Activated CD8-positive, alpha-beta memory T cell treated with anti-CD3 and anti-CD28 coated beads, Interleukin-2, amount 50 U/mL, for 48 hours (primary cell): ENCODE measurements around the gene TEC.

Experiments used
- DNase-seq: peaks from one replicate; pipeline ENCODE4 v3.0.0-alpha.2; 2020

Gene TEC

DNA sequence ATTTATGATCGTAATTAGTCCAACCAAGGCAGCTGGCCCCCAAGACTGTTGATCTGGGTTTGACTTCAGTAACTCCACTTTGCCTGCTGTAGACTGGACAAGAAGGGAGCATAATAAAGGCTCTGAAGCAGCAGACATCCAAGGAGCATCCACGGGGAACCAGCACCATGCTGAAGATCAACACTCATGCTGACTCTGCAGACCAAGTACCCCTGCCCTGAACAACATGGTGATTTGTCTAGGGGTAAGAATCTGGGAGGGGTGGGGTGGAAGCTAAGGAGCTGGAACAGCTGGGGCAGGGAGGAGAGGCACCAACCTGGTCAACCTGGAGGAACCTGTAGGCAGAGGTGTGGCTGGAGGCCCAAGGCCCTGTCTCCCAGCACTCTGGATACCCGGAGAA, 2.1 kb downstream of the TEC start:
- no peak for DNase-seq

DNA sequence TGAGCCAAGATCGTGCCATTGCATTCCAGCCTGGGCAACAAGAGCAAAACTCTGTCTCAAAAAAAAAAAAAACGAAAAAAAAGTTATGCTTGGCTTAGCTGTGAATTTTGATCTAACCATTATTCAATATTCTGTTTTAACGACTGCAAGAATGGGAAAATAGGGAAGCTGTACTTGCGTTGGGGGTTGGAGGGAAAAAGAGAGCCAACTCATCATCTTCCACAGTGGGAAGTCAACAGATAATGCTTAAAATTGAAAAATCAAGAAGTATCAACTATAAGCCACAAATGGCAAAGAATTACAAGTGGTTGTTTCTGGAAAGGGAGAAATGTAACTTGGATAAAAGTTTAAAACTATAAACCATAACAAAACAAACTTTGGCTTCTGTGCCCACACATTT, 2.9 kb downstream of the TEC start:
- no peak for DNase-seq

DNA sequence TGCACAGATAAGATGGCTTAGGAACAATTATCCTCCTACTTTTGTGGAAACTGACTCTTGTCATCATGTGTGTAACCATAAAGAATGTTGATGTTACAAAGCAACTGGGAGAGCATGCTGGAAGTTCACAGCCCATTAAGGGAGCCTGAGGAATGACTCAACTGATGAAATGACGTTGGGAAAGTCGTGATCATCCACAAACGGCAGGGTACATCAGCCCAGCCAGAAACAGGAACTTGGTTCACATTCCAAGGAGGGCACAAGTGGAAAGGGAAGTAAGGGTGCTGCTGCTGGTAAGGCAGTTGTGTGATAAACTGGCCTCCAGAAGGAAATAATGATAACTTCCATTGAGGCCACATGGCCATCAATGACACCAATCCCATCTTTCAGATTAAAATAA, 6.7 kb downstream of the TEC start:
- DNase-seq: no peak

DNA sequence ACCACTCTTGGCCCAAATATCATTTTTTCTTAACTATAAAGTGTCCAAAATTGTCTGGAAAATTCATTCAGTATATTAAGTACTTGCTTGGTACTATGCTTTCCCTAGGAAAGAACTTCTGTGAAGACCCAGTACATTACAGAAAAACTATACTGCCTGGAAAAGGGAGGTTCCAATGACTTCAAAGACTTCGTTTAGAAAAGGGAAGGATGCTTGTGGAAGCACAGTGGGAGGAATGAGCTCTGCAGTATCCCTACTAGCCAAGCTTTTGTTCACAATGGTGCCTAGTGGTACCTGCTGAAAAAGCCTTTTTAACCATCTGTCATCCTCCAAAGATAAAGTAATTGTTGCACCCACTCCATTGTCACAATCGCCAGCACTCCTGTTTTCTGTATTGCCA, 7.2 kb downstream of the TEC start:
- DNase-seq: no peak

DNA sequence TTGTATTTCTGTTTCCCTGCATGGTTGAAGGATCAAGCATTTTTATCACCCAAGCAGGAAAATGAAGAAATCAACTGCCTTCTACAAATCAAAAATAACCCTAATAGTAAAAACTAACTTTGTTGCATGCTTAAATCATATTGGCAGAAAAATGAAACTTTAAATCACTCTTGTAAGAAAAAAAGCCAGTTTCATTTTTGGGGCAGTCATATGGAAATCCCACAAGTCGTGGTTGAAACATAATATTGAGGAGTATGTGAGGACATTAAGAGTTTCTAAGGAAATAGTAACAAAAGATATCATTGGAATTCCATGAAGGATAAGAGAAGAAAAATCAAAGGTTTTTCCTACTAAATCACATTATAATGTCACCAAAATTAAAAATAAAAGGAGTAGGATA, 8.4 kb downstream of the TEC start:
- no peak for DNase-seq

DNA sequence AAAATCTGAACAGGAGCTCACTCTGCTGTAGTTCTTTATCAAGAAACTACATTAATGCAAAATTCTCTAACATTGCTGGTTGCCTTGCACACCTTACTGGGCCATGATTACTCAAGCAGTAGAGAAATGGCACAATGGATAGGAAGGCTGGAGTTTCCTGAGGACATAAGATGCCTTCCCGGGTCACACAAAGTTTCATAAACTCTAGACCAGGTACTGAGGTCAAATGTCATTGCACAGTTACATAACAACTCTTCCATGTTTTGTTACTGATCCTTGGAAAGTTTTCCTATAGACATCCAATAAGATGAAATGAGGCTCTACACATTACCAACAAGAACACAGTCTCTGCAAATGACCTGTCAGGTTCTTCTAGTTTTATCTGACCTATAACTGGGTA, 9.9 kb downstream of the TEC start:
- DNase-seq: no peak

DNA sequence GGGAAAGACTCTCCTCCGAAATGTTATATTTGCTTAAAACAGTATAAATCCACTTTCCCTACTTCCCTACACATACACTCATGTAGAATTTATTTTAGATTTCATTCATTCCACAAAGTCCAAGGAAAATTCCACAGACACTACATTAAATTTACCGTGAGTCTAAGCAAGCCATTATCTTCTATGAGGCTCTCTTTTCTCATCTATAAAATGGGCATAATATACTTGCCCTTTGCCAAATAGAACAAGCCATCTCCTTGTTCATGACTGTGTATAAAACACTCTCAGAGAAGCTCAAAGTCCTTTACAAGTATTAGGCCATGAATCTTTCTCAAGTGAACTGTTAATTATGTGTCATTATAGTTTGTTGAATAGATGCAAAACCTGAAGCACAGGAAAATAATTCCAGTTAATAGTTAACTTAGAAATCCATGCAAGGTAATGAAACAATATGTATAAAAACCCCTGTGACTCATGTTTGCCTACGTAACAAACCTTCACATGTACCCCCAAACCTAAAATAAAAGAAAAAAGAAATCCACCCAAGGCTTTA, 10.7 kb downstream of the TEC start:
- DNase-seq: no peak

DNA sequence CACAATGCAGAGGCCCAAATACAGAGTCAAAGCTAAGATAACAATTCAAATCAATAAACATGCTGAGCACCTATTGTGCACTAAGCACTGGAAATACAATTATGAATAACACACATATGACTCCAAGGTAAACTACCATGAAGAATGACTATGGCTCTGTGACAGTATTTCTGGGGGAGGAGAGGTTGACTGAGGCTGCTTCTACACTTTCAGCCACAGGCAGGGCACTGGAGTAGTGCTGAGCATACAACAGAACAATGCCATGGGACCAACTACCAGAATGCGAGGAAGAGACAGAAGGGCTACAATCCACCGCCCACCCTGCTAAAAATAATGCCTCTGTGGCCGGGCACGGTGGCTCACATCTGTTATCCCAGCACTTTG, 13.7 kb downstream of the TEC start:
- DNase-seq: no peak

DNA sequence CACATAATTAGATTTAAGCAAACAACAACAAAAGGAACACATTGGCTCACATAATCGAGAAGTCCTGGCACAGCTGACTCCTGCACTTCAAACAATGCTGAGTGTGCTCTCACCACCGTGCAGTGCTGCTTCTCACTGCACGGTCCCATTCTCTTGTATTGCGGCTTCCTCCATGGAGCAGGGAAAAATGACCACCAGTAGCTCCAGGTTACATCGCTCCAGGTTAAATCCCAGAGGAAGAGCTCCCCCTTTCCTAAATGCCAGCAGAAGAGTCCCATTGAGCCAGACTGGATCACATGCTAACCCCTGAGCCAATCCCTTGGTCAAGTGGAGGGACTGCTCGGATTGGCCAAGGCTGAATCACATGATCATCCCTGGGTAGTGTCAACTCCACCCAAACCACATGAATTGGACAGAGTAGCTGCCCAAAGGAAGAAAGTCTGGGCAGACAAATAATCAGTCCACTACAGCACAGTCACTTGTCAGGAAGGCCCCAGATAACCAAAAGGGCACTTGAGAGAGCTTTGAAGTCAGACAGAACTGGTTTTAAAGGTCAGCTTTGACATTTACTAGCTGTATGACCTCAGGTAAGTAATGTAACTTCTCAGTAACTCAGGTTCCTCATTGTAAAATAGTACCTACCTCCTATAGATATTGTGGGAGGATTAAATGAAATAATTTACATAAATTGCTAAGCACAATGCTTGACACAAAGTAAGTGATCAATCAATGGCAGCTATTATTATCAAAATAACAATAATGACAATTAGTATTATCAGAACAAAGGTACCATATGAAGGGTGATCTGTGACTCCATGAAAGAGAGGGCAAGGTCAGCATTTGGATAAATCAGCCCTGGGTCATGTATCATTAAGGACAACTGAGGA, 14.3 kb downstream of the TEC start:
- no peak for DNase-seq

DNA sequence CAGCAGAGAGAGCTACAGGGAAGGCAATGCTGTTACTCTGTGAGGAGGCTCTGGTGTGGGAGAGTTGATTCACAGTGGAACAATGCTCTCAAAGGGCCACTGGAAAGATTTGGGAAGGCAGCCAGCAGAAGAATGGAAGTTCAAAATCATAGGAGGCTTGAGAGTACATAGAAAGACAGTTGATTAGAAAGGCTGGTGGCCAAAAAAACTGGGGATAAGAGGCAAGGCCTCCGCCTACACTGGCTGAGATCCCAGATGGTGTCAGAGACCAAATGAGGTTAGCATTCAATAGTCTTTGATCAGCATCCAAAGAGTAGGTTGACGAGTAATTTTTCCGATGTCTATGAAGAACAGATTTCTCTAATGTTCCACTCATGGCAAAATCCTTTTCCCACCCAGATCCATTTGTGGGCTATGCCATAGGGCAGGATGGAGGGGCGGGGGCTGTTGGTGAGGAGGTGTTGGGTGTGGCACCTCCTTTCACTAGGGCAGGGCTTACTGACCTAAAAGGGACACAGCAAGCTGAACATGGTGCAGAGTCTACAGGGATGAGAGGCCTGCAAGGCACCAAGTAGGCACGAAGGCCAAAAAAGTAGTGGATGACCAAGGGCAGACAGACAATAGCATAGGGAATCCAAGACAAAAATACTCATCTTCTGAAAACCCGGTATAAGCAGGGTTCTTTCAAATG, 15.1 kb downstream of the TEC start:
- DNase-seq: no peak

DNA sequence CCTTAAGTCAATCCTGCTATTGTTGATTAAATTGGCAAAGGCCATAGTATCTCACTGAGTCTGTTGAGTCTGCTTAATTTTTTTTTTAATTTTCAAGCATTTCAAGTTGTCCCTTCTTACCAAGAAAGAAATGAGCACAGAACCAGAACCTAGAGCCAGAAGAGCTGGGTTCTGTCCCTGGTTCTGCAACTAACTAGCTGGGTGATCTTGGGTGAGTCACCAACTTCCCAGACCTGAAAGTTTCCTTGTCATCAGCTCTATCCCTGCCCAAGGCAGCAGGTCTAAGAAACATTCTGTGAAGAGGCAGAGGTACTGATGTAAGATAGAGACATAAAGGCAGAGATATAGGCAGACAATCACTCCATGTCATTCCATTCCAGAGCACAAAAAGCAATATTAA, 17.3 kb downstream of the TEC start:
- no peak for DNase-seq

DNA sequence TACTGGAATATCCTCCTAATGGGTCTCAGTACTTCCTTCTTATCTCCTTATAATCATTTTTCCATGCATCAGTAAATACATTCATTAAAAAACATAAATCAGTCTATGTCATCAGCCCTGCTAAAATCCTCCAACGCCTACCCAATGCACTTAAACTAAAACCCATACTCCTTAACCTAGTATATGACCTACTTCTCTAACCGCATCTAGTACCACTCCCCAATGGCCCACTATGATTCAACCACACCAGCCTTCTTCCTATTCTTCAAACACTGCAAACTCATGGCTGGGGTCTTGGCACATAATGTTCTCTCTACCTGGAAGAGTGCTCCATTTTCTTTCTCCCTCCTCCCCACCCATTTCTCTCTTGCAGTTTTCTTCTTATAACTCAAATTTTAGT, 18.7 kb downstream of the TEC start:
- no peak for DNase-seq

DNA sequence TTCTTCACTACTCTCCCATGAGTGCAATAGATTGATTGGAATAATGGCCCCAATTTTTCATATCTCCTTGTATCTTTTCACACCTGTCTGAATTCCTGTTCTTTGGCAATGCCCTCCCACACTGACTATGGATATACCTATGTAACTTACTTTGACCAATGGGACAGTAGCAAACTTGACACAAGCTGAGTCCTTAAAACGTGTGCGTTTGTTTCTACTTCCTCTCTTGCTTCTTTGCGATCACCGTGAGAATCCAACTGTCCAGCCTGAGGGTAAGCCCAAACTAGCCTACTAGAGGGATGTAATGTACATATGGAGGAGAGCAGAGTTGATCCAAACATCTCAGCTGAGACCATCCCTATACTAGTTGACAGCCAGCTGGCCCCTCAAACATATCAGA, 19.3 kb downstream of the TEC start:
- DNase-seq: no peak

DNA sequence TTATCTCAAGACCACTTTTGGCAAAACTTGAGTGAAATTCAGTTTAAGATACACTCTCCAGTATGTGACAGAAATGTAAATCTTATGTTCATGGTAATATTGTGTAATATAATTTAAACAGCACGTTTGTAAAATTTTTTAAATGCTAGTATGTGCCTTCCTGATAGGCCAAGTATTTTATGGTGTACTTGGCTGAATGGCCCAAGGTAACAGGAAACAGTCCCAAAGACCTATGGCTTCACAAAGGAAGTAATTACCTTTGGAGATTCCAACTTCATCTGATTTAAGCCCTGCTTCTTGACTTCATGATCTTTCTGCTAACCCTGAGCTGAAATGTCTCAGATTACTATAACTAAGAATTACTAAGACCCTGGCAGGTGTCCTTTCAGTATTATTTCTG, 20.3 kb downstream of the TEC start:
- no peak for DNase-seq

DNA sequence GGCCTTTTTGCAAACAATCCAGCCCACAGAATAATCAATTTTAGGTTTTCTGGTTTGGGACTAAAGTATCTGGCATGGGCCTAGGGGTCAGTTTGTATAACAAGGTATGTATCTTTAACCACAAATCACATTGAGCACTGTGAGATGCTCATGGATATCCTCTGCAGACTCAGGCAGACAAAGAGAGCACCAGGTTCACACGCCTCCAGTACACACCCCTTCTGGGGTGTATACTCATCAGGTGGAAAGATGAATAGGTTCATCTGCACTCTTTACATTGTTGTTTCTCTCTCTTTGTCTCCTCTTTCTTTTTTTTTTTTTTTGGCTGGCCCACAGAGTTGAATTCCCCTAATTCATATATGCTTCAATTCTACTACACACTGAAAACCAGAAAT, 21.1 kb downstream of the TEC start:
- DNase-seq: no peak

DNA sequence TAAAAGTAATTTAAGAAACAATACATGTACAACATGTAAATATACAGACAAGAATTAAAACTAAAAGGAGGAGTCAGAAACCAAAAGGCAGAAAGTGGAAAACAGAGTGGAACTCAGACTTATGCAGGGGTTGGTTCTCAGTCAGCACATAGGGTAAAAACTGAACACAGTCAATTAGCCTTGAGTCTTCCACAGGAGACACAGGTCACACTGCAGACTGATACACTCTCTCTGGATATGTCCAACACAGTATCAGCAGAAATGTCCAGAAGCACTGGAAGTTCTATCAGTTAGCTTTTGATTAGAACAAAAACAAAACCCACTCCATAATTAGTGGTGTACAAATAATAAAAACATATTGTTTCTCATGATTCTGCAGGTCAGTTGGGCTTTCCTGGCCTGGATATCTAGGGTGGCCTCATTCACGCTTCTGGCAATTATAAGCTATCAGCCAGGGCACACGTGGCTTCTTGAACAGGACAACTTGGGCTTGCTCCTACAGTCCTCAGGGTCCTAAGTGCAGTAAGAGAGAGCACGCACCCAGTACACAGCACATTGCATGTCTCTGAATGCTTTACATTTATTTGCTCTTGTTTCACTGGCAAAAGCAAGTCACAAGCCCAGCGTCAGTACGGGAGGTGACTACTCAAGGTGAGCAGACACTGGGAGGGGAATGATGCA, 21.6 kb downstream of the TEC start:
- DNase-seq: no peak

DNA sequence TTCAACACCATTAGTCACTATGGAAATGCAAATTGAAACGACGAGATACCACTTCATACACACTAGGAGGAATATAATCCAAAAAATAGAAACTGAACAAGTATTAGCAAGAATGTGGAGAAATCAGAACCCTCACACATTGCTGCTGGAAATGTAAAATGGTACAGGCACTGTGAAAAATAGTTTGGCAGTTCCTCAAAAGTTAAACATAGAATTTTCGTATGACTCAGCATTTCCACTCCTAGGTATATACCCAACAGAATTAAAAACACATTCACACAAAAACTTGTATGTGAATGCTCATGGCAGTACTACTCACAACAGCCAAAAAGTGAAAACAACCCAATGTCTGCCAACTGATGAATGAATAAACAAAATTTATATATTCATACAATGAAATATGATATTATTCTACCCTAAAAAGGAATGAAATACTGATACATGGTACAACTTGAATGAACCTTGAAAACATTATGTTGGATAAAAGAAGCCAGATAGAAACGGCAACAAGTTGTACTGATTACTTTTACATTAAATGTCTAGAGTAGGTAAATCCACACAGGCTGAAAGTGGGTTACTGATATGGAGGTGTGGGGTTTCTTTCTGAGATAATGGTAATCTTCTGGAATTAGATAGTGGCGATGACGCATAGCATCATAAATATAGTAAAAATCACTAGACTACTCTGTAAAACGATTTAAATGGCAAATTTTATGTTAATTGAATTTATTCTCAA, 22.3 kb downstream of the TEC start:
- DNase-seq: no peak

DNA sequence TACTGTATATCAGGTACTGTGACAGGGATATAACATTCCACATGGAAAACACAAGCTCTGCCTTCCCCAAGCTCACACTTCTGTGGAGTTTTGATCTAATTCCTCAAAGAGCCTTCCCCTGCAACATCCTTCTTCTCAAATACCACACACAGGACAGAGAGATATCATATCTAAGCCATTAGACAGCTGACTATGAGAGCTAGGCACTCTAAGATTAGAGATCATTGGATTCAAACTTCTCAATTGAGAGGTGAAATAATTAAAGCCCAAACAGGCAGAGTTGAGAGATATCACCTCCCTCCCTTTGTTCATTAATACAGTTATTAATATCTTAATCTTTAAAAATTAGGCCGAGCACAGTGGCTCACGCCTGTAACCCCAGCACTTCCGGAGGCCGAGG, 25.0 kb downstream of the TEC start:
- no peak for DNase-seq

DNA sequence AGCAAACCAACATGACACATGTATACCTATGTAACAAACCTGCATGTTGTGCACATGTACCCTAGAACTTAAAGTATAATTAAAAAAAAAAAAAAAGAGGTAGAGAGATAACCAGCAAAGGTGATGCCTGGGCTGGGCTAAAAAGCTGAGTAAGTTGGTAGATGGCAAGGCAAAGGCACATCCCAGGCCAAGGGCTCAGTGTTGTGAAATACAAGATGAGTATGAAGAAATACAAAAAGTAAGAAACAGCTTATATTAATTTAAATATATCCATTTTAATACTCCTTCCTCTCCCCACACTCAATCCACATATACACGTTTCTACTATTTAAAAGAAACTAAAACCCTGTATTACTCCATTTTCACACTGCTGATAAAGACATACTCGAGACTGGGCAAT, 25.8 kb downstream of the TEC start:
- no peak for DNase-seq

DNA sequence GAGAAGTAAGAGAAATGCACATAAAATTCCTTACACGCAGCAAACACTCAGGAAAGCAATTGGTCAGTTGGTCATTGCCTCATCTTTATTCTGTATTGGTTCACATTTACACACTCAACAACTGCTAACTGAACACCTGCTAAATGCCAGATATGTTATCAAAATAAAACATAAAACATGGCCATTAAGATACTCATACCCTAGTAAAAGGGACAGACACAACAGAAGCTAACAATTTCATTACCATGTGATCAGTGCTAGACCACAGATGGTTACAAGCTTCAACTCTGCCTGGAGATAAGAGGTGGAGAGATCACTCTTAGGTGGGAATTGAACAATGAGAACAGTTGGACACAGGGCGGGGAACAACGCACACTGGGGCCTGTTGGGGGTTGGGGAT, 26.2 kb downstream of the TEC start:
- DNase-seq: no peak

DNA sequence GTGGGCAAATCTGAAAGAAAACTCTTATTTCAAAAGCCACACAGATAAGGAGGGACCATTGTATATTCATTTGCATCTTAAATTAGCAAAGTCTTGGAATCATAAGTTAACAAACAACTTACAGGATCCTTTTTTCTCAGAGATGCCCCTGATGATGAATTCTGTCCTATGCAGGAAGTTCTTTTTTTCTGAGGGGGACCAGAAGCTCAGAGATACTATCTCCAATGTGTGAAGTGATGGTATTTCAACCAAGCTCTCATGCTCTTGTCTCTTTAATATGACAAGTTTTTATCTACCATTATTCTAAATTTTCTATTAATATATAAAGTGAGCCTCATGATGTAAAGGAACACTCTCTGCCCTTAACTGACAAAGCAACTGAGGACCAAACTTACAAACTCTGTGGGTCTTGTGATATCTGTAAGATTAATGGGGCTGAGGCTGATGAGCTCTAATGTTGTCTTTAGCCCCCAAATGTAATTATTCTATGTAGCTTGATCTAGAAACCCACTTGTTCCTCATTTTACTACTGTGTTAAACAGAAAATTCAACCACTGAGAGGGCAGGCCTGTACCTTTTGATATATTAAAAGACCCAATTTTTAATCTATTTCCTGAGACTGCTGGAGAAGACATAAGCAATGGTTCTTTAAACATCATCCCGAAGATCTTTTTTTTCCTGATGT, 27.0 kb downstream of the TEC start:
- DNase-seq: no peak

DNA sequence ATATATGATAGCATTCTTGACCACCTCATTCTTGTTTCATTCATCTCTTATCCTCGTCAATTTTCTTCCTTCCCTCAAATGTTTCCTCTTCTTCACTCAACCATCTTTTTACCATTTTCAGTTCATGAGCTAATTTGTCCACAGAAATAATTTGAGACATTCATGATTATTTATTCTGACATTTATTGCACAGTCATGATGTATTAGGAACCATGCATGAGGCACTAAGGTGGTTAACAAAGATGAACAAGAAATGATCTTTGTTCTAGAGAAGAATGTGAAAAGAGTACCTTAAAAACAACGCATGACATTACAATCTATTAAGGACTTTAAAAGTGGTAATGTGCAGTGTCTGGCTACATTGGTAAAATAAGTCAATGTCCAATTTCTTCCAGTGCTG, 27.9 kb downstream of the TEC start:
- no peak for DNase-seq
